GM19043 (cell line): Measurements from ENCODE around the gene RAD51B.

Experiments used
- ATAC-seq: cut with Tn5 transposase; IDR thresholded peaks from one replicate; pipeline ENCODE4 v1.9.1; 2021; ENCODE audit warnings: low read depth; ENCODE audit not compliant: unreplicated experiment

The RAD51B gene

DNA sequence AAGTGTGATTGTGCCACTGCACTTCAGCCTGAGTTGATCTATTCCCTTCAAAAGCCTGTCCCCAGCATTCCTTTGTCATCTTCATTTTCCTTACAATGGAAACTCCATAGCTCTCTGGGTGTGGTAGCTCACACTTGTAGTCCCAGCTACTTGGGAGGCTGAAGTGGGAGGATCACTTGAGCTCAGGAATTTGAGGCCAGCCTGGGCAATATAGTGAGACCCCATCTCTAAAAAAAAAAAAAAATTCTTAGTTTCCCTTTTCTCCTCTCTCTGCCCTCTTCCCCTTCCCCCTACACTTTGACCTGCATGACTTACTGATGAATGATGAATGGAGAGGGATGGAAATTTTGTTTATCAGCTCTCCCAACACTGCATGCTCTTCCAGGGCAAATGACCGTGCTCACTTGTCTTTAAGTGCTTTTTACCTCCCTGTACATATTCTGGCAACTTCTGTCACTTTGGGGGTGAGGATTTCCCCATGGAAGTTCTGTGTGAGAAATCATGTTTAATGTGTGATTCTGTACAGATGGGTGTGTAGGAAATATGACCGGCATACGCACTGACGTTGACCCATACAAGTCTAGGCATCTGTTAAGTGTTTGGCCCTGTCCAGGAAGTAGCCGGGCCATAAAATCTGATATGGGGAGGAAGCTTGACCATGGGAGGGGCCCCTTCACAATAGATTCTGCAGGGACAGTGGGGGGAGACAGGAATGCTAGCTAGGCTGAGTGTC lies 907.9 kb downstream of the RAD51B start:
- no peak for ATAC-seq

DNA sequence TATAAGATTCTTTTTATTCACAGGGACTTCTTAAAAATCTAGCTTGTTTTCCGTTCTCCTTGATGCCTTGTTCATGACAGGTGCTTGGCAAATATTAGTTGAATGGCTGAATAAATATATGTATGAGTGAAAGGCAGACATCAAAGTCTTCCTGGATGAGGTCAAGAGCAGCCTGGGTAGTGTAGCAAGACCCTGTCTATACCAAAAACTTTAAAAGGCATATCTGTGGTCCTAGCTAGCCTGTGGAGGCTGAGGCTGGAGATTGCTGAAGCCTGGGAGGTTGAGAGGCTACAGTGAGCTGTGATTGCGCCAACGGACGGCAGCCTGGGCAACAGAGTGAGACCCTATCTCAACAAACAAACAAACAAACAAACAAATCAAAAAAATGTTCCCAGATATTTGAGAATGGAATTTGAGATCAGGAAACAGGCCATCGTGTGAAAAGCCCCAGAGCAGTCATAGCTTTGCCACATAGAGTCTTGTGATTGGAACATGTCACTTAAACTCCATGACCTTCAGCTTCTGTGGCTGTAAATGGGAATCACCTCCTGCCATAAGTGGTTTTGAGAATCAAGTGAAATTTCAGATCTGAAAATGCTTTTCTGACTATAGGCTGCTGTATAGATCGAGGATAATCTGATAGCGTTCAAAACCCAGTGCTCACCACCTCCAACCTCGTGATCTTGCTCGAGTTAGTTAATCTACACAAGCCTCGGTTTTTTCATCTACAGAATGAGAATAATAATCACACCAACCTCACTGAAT lies 908.9 kb downstream of the RAD51B start:
- no peak for ATAC-seq

DNA sequence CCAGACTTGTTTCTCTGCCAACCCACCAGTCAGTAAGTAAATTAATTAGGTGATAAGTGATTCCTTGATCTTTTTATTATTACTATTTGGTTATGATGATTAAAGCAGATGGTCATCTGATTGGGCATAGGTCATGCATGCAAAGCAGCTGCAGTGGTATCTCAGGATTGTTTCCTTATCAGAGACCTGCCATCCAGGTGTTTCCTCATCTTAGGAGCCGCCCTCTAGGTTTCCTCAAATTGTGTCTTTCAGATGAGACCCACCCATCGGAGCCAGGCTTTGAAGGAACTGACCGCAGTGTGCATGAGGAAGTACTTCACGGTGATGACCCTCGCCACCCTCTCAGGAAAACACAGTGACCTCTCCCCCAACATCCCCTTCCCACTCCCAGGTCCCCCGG lies 910.0 kb downstream of the RAD51B start:
- no peak for ATAC-seq

DNA sequence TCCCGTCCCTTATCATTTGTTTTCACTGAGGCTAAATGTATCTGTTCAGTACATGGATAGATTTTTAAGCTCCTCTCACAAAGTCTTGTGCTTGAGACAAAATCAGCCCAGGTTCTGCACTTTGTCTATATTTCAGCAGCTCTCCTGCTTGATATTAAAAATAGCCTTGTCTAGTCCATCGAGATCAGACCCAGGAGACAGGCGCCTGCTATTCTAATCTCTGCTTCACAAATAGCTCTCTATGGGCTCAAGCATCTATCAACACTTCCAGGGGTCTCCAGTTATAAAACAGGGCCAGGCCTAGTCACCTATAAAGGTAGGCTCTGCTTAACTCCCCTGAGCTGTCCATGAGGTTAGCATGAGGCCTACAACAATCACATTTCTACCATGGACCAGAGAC lies 910.8 kb downstream of the RAD51B start:
- no peak for ATAC-seq

DNA sequence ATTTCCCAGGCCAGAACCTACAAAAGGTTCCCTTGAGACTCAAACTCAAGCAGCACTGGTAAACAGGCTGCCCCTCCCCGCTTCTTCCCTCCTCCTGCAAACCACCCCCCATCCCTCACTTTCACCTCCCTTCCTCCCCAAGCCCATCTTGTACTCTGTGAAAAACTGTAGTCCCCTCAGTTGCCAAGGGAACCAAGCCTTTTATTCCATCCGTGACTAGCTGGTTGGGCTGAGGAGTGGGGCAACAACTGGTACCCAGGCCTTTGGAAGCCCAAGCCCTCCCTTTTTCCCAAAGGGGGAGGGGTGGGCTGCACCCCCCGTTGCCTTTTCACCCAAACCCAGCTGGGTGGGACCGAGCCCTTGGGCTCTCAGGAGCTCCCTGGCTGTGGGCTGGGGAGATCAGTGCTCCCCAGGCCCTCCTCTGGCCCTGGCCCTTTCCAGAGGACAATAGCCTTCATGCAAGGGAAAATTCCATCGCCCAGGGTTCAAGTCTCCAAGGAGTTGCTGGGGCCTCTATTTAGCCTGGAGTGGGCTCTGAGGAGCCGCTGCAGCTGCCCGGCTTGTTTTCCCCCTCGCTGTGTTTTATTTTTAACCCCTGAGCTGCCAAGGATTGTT lies 911.3 kb downstream of the RAD51B start:
- no peak for ATAC-seq

DNA sequence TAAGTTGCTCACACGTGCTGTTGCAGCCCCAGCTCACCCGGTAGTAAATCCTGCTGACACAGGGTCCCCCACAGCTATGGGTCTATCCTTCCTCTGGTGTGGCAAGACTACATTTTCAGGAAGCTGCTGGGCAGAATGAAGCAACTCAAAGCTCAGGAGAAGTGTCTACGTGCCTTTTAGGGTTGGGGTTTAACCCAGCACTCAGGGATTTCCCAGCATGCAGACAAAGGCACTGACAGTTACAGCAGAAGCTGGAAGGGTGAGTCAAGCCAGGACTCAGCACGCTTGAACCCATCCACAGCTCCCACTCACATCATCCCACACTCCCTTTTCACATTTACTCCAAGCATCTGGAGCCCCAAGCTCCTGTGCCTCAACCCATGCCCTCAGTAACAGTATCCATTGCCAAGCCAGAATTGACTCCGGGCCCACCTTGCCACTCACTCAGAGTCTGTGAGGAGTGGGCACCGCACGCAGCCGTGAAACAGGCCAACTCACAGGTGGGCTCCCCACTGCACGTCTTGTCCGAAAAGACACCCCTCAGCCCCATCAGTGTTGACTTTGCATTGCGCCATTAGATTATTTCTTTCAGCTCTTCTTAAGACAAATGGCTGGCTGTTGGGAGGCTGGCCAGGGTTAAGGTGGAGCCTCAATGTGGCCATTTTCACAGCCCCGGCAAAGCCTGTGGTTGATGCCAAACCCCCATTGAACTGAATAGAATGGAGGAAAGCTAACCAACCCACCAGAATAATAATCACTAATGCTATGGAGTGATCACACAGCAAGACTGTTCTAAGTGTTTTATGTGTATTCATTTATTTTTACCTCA lies 913.7 kb downstream of the RAD51B start:
- ATAC-seq: no peak

DNA sequence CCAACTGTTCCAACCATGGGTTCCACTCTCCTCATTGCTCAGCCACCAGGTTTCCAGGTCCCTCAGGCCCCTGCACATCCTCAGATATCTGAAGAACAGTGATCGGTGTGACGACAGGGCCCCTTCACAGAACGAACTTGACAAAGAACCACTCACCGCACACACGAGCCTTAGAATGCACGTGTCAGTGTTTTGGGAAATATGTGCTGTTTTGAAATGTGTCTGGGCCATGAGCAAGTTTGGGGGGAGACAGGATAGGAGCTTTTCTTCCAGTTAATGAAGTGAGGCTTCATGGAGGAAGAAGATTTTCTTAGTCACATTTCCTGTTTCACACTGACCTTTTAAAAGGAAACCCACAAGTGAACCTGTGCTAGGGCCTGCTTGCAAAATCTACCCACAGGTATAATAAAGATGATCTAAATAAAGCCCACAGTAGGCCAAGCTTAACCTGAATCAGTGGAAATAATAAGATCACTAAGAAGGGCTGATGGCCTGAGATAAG lies 914.7 kb downstream of the RAD51B start:
- ATAC-seq: no peak

DNA sequence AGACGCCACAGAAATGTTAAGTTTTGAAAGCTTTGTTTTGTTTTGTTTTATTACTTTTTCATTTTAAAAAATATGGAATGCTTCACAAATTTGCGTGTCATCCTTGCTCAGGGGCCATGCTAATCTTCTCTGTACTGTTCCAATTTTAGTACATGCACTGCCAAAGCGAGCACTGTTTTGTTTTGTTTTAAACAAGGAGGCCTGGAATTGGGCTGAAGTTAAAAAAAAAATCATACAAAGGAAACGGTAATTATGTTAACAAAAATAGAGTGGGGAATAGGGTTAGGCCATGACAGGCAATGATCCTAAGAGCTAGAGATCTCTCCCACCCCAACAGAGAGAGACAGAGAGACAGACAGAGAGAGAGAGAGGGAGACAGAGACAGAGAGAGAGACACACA lies 916.3 kb downstream of the RAD51B start:
- ATAC-seq: no peak

DNA sequence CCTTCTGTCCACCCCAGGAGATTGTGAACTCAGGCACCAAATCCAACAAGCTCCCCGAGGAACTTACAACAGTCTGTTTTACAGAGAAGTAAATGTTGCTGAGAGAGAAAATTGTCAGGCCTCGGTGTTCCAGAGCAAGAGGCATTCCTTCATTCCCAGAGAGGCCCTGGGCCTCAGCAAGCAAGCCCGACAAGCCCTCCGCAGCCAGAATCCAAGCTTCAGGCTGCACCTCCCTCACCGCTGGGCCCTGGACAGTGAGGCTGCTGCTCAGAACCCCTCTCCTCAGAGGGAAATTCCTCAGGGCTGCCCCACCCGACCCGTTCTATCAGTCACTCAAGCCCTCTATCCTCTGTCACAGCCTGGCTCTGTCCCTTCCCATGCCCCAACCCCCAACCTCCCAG lies 916.9 kb downstream of the RAD51B start:
- ATAC-seq: no peak

DNA sequence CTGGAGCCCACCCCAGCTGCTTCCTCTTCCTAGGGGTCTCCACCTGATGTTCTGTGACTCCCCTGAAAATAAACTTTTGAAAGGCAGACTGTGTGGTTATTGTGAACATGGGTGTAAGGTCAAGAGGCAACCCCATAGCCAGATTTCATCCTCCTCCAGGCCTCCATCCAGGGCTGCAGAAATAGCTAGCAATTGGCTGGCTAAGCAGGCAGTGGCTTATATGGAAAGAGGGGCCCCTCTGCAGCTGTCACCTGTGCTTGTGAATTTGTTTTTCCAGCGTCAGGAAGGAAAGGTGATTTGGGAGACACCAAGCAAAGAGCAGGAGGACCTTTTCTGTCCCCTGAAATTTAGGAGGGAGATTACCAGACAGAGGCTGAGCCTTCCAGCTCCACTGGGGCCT lies 917.5 kb downstream of the RAD51B start:
- ATAC-seq: no peak

DNA sequence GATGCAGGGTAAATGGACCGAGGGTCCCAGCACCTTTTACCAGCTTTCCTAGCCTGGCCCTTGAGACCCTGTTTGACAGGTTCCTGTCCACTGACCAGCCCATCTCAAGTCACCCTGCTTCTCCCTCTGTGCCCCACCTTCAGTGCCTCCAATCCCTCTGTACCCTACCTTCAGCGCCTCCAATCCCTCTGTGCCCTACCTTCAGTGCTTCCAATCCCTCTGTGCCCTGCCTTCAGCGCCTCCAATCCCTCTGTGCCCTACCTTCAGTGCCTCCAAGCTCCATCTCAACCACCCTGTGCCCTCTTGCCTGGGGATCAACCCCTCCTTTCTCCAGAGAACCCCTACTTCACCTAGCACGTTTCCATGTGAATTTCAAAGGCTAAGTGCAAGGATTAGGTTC lies 919.0 kb downstream of the RAD51B start:
- no peak for ATAC-seq

DNA sequence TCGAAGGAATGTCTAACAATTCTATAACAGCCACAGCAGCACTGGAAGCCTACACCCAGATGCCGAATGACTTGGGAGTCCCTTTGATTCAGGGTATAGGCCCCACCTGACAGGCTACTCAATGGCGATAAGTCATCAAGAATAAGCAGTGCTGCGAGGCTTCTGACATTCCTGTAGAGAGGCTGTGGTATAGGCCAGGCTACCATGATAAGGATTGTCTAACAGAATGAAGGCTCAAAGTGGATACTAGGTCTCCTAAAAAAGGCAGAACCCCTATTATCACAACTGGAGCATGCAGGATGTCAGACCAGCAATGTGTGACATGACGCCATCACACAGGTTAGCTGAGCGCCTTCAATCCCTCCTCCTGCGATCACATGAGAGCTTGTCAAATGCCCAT lies 920.1 kb downstream of the RAD51B start:
- no peak for ATAC-seq

DNA sequence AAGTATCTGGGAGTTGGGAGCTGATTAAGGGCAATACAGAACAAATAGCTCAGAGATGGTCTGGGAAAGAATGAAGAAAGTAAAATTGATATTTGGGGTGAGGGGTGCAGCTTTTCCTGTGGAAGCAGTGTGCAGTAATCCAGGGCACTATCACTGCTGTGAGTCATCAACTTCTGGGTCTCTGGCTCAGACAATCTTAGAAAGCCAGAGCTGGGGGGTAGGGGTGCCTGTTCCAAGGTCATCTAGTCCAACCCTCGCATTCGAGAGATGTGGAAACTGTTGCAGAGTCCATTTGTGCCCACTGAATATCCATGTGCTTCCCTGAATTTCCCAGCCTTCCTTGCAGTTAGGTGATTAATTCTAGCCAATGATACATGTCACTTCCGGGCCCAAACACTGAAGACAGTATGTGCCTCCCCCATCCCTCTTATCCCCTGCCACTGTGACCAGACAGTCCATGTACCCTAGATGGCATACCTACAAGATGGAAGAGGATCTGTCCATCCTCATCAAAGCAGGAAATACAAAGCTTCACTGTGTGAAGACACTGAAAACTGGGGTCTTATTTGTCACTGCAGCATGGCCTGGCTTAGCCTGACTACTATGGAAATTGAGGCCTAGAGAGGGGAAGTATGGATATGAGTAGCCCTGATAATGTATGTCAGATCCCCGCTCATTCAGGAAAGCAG lies 921.4 kb downstream of the RAD51B start:
- ATAC-seq: no peak

DNA sequence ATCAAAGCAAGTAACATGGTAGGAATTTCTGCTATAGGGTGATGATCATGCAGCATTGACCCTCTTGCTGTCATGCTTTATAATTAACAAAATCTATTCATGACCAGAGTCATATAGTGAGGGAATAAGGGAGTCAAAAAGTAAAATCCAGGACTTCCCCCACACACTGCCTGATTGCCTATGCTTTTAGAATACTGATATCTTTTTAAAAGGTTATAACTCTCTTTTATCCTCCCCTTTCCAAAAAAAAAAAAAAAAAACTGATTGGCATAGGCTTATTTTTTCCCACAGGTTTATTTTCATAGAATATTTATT lies 921.9 kb downstream of the RAD51B start:
- no peak for ATAC-seq

DNA sequence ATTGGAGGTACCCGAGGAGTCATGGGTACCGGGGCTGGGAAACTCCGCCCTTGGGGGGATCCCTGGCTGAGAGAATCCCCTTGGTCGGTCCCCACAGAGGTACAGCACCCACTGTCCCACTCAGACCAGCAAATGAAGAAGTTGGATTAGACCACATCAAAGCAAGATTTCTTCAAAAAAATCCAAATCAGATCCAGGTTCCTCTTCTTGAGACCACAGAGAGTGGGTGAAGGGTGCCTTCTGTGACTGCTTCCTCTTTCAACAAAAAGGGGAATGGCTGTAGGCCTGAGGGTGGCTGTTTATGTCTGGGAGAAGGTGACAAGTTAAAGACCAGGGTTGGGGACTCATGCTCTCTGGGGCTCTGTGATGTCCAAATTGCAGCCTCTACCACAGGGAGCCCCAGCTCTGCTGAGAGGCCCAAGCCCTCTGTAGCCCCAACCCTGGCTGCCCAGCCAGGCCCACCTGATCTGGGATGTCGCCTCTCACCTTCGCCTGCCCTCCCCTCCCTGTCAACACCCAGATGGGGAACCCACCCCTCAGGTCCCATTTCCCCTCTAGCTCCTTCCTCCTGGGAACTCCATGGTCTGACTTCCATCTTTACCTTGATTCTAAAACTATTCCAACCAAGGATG lies 922.4 kb downstream of the RAD51B start:
- peak; percentile 73 for ATAC-seq

DNA sequence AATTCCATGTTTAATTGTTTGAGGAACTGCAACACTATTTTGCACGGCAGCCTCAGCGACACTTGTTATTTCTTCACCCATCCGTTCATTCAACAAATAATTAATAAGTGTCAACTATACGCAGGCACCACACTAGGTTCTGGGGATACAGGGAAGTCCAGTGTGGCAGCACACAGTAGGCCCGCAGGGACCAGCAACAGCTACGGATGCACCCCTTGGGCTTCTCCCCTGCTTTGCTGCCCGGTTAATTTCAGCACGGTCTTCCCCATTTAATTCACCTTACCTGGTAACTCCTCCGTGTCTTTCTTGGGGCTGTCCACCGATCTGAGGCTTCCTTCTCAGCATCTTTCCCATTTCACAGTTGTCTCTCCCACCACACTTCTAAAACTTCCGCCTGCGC lies 925.0 kb downstream of the RAD51B start:
- ATAC-seq: no peak

DNA sequence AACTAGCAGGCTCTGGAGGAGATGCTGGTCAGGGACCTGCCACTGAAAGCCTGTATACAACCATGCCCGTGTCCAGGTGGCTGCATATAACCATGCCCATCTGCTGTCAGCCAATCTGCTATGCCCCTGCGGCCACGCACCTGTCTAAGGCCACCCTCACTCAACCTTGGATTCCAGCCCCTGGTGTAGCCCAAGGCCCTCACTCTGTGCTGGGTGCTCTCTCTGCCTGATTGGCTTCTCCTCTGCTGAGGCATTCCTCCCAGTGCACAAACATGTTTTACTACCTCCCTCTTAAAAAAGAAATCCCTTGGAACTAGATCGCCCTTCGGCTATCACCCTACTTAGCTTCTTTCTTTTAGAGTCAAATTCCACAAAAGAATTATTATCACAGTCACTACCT lies 927.8 kb downstream of the RAD51B start:
- ATAC-seq: no peak

DNA sequence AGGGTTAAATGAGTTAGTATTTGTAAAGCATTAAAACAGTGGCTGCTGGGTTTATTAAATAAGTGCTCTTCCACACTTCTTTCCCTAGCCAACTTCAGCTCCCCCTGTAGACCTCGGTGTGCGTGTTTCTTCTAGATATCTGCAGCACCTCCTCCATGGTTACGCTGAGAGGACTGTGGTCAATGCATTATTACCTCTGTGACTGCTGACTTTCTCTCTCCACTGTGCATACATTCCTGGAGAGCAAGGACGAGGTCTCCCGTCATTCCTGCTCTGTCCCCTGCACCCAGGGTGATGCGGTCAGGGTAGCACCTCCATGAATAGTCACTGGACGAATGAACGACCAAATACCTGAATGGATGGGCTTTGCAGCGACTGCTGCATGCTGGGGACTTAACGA lies 928.7 kb downstream of the RAD51B start:
- ATAC-seq: no peak

DNA sequence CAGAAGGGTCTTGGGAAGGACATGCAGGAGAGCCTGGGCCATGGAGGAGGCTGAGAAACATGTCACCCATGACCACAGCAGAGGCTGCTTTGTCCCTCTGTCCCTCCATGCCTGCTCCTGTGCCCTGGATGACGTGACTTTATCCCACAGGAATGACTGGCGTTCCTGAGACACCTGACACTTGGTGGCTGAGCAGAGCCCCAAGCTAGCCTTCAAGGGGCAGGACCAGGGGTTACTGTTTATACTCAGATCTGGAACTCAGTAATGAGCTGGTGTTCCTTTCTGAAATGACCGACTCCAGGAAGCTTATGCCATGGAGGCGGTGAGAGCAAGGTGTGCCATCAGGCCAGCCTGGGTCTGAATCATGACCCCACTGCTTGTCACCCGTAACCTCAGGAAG lies 929.1 kb downstream of the RAD51B start:
- no peak for ATAC-seq
